ENCODE results near the gene RGS2. TPM values are rescaled to one million over a fixed set of nuclear protein-coding genes. Genes with fewer than 3 reads are reported as not detected.

The RGS2 gene
- total RNA-seq, 1 donor from 2014 or later, result 49.0 TPM

DNA sequence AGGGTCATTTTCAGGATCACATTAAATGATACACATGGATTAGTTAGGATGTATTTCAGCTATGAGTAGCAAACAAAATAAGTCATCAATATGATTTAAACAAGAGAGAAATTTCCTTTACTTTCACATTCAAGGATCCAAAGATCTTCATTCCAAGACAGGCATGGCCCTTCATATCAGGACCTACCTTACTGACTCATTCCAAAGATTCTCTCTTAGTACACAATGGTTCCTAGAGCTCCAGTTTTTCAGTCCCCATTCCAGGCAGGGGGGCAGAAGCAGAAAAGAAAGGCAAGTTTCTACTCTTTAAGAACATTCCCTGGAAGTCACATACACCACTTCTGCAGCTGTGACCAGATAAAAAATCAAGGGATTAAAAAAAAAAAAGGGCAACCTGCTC, 23.7 kb downstream of the RGS2 start:
- Histone ChIP-seq H3K4me1 (no peaks in the 10 kb centered on the region), H3K9me3 (no peaks in the 10 kb centered on the region), H3K36me3 (no peaks in the 10 kb centered on the region), H3K4me3 (no peak overlapping the region), H3K27me3 (no peaks in the 10 kb centered on the region), H3K27ac (no peak overlapping the region)
- TF ChIP-seq, protein P1, sequence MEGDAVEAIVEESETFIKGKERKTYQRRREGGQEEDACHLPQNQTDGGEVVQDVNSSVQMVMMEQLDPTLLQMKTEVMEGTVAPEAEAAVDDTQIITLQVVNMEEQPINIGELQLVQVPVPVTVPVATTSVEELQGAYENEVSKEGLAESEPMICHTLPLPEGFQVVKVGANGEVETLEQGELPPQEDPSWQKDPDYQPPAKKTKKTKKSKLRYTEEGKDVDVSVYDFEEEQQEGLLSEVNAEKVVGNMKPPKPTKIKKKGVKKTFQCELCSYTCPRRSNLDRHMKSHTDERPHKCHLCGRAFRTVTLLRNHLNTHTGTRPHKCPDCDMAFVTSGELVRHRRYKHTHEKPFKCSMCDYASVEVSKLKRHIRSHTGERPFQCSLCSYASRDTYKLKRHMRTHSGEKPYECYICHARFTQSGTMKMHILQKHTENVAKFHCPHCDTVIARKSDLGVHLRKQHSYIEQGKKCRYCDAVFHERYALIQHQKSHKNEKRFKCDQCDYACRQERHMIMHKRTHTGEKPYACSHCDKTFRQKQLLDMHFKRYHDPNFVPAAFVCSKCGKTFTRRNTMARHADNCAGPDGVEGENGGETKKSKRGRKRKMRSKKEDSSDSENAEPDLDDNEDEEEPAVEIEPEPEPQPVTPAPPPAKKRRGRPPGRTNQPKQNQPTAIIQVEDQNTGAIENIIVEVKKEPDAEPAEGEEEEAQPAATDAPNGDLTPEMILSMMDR (IDR thresholded peaks at IDR 0.05), result no peak
- intact Hi-C loops (cut with DNase I), result no loop called here
- ATAC-seq (no peak), DNase-seq (no peak)

DNA sequence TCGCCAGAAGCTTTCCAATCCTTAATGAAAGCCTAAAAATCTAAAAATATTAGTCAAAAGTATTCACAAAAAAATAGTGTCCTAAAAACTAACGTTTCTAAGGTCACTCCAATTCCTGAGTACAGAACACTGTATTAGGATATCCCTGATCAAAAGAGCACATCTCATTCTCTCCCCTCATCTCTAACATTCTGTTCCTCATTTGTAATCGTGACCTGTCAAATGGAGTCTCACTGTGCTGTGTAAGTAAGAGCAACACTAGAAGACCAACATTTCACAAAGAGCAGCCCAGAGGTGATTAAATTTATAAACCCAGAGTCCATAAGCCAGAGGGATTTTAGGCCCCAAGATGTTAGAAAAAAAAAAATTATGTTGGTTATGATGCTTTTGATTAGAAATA, 26.3 kb downstream of the RGS2 start:
- no peaks in the 10 kb centered on the region for H3K4me1 ChIP-seq

DNA sequence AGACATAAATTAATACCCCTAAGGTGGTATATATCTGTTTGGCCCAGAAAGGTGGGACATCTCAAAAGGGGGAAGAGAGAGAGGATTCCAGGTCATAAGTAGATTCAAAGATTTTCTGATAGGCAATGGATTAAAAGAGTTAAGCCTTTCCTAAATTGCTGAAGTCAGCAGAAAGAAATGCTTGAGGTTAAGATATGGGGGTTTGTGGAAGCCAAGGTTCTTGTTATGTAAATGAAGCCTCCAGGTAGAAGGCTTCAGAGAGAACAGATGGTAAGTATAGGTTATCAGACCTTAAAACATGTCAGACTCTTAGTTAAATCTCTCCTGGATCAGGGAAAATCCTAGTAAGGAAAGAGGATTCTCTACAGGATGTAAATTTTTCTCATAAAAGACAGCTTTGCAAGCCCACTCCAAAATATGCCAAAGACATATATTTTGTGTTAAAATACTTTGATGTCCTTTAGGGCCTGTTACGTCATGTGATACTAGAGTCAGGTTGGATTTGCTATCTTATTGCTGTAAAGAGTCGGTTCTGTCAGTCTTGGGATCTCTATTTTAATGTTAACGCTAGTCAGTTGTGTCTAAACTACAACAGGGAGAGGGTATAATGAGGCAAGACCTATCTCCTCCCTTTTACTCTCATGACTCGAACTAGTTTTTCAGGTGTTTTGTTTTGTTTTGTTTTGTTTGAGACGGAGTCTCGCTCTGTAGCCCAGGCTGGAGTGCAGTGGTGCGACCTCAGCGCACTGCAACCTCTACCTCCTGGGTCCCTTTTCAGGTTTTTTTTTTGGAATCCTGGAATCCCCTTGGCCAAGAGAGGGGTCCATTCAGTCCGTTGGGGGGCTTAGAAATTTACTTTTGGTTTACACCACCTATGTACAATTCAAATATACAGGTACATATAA, 30.6 kb downstream of the RGS2 start:
- no peak for ATAC-seq
- Histone ChIP-seq H3K36me3 (no peaks in the 10 kb centered on the region), H3K4me3 (no peak overlapping the region), H3K27me3 (no peaks in the 10 kb centered on the region), H3K4me1 (no peaks in the 10 kb centered on the region), H3K9me3 (no peaks in the 10 kb centered on the region), H3K27ac (no peak overlapping the region)
- no peak for DNase-seq
- intact Hi-C loops (cut with DNase I), result no loop called here
- TF ChIP-seq, protein P1 (IDR thresholded peaks at IDR 0.05), result no peak

More for the DNA sequence above, 26.3 kb downstream of the RGS2 start:
- no peak overlapping the region for H3K27ac ChIP-seq
- intact Hi-C loops (cut with DNase I), result no loop called here
- no peaks in the 10 kb centered on the region for H3K27me3 ChIP-seq
- TF ChIP-seq, protein P1 (IDR thresholded peaks at IDR 0.05), result no peak
- DNase-seq (no peak), ATAC-seq (no peak)
- H3K9me3 ChIP-seq, result no peaks in the 10 kb centered on the region
- no peak overlapping the region for H3K4me3 ChIP-seq
- no peaks in the 10 kb centered on the region for H3K36me3 ChIP-seq

DNA sequence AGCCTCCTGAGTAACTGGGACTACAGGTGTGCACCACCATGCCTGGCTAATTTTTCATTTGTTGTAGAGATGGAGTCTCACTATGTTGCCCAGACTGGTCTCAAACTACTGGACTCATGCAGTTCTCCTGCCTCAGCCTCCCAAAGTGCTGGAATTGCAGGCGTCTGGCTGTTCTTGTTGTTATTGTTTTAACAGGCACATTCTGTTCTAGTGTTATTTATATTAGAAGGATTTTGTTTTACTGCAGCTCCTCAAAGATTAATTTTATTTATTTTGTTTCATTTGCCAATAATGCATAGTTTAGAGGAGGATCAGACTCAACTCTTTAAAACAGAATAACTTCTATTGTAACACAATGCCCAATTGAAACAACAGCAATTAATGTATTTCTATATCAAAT, 35.5 kb downstream of the RGS2 start:
- Histone ChIP-seq H3K4me3 (no peak overlapping the region), H3K9me3 (no peaks in the 10 kb centered on the region), H3K36me3 (no peaks in the 10 kb centered on the region), H3K27me3 (no peaks in the 10 kb centered on the region), H3K4me1 (no peaks in the 10 kb centered on the region), H3K27ac (no peak overlapping the region)
- intact Hi-C loops (cut with DNase I), result no loop called here
- ATAC-seq, result no peak
- DNase-seq, result no peak
- TF ChIP-seq, protein P1 (IDR thresholded peaks at IDR 0.05), result no peak

DNA sequence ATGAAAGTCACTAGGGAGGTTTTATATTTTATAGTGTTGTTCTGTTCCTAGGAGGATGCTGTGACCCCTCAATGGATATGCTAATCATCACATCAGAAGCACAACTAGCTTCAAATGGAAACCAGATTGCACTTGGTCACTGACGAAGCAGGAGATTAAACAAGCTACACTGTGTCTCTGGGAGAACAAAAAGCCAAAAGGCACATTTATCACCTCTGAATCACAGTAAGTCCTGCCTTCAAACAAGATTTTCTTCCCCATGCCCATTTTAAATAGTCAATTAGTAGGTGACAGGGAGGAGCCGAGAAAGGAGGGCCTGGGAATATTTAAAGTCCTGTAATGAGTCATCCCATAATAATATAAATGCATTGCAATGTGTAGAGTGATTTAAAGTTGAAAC, 38.1 kb downstream of the RGS2 start:
- DNase-seq (no peak), ATAC-seq (no peak)
- intact Hi-C loops (cut with DNase I), result no loop called here
- Histone ChIP-seq H3K4me1 (no peaks in the 10 kb centered on the region), H3K4me3 (no peak overlapping the region), H3K27ac (no peak overlapping the region), H3K27me3 (no peaks in the 10 kb centered on the region), H3K36me3 (no peaks in the 10 kb centered on the region), H3K9me3 (no peaks in the 10 kb centered on the region)
- TF ChIP-seq, protein P1 (IDR thresholded peaks at IDR 0.05), result no peak

Data from upper lobe of right lung (tissue), 1 donor.